NCI-H2107 (cell line): ENCODE measurements around the gene PMFBP1.

ENCODE experiments used
- DNase-seq: peaks from one replicate; lab custom pipeline; 2025; lab: John Stamatoyannopoulos, UW

The PMFBP1 gene

GRCh38 chr16:72131036-72131435 is 40.9 kb downstream of the PMFBP1 start:
- no peak for DNase-seq

GRCh38 chr16:72129976-72130656 is 41.8 kb downstream of the PMFBP1 start:
- DNase-seq: no peak

- DNase-seq: no peak
Measured at GRCh38 chr16:72128701-72129100, 43.3 kb downstream of the PMFBP1 start.

- no peak for DNase-seq
Measured at GRCh38 chr16:72126429-72126765, 45.6 kb downstream of the PMFBP1 start.

DNA sequence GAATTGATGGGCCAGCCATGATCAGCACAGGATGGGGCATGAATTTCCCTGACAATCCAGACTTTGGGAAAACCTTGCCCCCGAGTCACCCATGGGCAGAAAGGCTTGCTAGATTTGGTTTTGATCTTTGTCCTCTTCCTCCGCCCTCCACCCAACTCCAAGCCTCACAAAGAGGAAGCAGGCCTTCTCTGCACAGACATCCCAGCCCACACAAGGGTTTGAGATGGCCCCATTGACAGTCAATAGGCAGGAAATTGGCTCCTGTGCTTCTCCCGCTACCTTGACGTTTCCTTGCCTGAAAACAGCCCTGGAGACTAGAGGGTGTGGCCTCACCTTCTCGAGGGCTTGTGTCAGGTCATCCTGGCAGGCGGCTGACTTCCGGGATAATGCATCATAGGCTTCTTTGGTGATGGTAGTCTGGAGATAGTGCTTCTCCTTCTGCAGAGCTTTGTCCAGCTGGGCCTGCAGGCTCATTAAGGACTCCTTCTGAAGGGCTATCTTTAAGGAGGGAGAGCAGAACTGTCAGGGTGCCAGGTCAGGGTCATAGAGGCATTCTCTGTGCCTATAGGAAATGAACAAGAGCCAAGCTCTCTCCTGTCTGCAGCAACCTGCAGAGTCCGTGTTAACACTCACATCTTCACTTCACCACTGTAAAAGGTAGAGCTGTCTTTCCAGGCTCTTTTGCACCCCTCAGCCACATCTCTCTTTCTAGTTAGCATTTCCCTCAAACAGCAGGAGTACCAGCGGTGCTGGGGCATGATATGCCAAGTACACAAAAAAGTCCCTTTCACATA is 46.1 kb downstream of the PMFBP1 start:
- DNase-seq: no peak

GRCh38 chr16:72124761-72125634 is 47.0 kb downstream of the PMFBP1 start:
- DNase-seq: peak; percentile 66

GRCh38 chr16:72124148-72124547 is 47.8 kb downstream of the PMFBP1 start:
- no peak for DNase-seq

DNA sequence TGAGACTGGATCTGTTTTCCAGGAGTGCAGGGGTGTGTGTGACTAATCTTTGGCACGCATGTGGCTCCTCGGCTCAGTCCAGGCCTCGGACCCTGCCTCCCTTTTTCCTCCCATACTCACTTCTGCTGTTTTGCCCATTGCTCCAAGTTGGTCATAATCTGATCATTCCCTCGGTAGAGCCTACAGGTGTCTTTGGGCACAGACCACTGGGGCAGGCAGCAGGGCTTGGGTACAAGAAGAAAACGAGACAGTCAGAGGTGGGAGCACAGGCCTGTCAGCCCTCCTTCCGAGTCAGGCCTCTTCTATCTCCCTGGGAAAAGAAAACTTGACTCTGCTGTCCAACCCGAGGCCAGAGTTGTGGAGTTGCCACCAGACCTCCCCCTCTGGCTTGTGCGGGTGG is 48.5 kb downstream of the PMFBP1 start:
- no peak for DNase-seq

DNA sequence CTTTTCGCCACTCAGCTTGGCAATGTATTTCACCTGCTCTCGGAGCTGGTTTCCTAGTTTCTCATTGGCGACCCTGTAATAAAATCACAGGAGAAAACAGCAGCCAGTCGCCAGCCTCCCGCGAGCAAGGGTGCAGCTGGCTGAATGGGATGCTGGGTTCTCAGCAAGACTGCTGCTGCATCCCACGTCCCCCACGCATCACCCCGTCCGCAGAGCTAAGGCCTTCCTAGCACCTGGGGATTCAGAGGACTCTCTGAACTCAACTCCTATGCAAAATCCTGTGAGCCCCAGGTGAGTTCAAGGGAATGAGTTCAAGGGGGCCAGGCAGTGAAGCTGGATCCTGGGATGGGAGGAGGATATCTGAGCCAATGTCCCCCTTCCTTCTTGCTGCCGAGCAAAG is 49.0 kb downstream of the PMFBP1 start:
- no peak for DNase-seq

DNA sequence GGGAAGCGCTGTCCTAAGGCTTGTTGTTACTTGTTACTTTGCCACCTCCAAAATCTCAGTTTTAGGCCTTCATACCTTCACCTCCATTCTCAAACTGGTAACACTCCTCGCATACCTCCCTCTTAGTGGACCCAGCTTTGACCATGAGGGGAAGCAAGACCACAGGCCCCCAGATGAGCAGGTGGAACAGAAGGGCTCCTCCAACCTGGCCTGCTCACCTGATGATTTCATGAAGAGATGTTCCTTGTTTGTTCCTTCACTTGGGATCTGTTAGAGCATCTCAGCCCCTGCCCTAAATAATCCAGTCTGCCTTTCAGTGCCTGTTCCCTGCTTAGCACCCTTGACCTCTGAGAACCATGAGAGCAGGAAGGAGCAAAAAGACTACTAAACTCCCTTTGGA is 49.6 kb downstream of the PMFBP1 start:
- no peak for DNase-seq

GRCh38 chr16:72120026-72120425 is 51.9 kb downstream of the PMFBP1 start:
- no peak for DNase-seq

DNA sequence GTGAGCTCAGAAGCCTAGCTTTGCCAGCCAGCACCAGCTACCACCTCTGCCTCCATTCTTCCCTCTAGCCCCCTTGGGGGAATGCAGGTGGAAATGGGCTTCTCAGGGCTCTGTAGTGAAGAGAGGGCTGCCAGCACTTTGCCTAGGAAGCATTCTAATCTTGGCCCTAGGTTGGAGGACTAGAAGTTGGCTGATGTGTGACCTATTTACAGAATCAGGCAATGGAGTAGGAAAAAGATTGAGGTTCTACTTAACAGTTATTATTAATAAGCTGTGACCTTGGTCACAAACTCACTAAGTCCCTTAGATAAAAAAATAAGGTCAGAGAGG is 58.4 kb downstream of the PMFBP1 start:
- no peak for DNase-seq

DNA sequence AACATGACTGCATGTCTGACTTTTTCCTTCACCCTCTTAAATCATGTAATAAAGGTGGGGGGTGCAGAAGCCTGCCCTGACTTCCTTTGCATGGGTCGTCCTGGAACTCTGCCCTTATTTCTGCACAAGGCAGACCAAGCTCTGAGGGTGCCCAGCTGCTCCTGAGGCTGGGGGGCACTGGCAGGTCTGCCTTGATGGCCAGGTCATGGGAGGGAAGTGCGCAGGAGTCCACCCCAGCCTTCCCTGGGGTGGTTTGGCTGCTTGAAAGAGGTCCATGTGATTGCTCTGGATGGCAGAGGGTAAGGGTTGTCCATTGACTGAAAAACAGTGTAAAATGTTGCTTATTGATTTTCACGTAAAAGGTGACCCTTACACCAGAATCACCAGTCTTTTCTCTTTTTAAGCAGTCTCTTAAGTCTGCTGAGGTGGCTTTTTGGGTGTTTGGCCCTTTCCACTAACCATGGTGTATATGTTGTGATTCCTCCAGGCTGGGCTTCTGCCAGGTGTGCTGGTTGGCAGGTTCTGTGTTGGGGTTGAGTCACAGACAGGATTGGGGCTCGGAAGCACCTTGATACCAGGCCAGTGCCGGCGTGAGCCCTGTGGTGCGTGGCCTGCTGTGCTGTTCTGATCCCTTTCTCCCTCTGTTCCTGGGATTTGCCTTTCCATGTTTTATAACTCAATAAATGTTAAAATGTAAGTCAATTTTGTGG is 58.9 kb downstream of the PMFBP1 start:
- no peak for DNase-seq

DNA sequence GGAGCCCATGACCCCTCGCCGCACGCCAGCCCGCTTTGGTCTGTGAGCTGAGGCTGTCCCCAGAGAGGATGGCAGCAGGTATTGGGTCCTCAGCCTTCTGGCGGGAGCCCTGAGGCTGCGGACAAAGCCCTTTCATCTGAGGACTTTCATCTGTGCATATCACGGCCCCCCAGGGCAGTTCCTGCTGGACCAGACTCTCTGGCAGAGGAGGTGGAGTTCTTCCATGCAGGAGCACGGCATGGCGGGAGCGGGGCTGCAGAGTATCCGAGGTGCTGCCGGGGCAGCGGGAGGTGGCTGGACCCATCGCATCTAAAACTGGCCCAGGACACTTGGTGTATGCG is 59.5 kb downstream of the PMFBP1 start:
- no peak for DNase-seq

- DNase-seq: no peak
Measured at GRCh38 chr16:72111657-72112451, 60.1 kb downstream of the PMFBP1 start.

DNA sequence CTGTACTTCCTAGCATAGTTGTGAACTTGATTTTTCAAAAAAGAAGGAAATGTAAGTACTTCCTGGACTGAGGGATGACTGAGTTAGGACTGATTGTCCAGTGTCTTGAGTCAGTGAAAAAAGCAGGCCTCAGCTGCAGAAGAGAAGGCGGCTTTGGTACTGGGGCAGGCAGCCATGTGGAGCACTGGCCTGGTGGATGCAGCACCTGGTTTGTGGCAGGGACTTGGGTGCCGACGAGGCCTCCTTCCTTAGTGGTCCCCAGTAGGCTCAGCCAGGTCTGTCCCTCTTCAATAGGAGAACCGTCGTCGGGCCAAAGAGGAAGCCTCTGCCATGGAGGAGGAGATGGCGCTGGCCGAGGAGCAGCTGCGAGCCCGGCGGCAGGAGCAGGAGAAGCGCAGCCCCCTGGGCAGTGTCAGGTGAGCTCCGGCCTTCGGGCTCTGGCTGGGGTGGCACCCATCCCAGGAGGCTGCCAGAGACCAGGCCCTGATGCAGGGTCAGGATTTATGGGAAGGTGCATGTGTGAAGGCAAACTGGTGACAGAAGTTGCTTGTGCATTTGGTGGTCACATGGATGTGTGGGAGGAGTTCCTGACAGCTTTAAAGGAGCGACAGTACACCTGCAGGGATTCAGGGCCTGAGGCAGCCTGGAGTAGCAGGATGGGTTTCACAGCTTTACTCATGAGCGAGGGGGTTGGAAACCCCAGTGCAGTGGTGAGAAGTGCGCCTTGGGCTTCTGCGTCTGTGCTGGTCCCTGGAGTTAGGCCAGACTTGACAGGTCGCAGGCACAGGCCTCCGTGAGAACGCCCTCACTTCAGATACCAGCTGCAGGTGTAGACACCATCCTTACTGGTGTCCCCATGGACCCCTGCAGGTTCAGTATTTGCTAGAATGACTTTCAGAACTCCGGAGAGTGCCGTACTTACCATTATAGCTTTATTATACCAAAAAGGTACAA is 61.0 kb downstream of the PMFBP1 start:
- DNase-seq: no peak

DNA sequence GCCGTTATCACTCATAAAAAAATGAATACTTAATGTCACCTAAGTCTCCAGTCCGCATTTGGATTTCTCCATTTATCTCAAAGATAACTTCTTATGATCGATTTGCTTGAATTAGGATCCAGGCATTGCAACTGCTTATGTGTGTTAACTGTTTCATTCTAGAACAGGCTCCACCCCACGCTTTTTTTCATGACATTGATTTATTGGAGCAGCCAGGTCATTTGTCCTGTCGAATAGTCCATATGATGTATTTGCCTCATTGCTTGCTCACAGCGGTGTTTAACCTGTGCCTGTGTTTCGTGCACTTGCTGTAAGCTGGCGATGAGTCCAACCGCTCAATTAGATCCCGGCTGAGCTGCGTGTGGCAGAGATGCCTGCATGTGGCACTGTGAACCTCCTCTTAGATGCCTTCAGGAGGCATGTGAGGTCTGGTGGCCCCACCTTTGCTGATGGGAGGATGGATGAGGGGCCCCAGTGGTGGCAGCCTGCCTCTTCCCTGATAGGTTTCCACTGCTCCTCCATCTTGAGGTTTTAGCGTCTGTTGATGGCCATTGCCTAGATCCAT is 61.9 kb downstream of the PMFBP1 start:
- no peak for DNase-seq

GRCh38 chr16:72109300-72109699 is 62.7 kb downstream of the PMFBP1 start:
- no peak for DNase-seq

DNA sequence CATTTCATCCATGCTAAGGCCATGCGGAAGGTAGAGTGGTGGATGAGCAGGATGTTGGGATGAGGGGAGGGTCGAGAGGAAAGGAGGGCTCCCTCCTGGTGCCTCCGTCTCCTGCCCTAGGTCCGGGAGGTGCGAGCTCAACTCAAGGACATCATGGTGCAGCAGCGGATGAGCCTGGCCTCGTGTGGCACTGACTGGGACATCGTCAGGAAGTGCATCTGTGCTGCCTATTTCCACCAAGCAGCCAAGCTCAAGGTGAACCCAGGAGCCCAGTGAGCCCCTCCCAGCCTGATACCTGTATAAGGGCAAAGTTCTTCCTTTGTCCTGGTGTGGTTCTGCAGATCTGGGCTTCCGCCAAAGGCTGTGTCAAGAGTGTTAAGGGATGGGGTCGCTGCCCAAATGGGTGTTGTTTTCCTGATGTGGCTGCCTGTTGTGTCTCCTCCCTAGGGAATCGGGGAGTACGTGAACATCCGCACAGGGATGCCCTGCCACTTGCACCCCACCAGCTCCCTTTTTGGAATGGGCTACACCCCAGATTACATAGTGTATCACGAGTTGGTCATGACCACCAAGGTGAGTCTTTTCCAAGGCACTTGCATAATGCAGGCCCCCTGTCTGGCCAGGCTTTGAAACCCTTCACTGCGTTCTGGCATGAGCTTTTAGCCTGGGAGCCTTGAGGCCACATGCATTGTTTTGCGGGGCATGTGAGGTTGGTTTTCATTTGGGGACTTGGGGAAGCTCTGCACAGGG is 63.4 kb downstream of the PMFBP1 start:
- no peak for DNase-seq
